ENCODE data around the gene FBXO11.

- TF ChIP-seq, protein P1, sequence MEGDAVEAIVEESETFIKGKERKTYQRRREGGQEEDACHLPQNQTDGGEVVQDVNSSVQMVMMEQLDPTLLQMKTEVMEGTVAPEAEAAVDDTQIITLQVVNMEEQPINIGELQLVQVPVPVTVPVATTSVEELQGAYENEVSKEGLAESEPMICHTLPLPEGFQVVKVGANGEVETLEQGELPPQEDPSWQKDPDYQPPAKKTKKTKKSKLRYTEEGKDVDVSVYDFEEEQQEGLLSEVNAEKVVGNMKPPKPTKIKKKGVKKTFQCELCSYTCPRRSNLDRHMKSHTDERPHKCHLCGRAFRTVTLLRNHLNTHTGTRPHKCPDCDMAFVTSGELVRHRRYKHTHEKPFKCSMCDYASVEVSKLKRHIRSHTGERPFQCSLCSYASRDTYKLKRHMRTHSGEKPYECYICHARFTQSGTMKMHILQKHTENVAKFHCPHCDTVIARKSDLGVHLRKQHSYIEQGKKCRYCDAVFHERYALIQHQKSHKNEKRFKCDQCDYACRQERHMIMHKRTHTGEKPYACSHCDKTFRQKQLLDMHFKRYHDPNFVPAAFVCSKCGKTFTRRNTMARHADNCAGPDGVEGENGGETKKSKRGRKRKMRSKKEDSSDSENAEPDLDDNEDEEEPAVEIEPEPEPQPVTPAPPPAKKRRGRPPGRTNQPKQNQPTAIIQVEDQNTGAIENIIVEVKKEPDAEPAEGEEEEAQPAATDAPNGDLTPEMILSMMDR (IDR thresholded peaks at IDR 0.05) = no peak
- no peak for TF ChIP-seq POLR2A (IDR thresholded peaks at IDR 0.05)
Measured at GRCh38 chr2:47872941-47873340, 33.4 kb downstream of the FBXO11 start.

All from adrenal gland (tissue), 5 donors.